ENCODE measurements around the gene PROCA1. TPM values are rescaled to one million over a fixed set of nuclear protein-coding genes. Genes with fewer than 3 reads are reported as not detected.
A peak's percentile ranks its signal among the peaks of the same experiment; 100 is the strongest.

Gene PROCA1
- polyA plus RNA-seq, 4 donors, result 2.3 to 5.4 (median 4.4) TPM

DNA sequence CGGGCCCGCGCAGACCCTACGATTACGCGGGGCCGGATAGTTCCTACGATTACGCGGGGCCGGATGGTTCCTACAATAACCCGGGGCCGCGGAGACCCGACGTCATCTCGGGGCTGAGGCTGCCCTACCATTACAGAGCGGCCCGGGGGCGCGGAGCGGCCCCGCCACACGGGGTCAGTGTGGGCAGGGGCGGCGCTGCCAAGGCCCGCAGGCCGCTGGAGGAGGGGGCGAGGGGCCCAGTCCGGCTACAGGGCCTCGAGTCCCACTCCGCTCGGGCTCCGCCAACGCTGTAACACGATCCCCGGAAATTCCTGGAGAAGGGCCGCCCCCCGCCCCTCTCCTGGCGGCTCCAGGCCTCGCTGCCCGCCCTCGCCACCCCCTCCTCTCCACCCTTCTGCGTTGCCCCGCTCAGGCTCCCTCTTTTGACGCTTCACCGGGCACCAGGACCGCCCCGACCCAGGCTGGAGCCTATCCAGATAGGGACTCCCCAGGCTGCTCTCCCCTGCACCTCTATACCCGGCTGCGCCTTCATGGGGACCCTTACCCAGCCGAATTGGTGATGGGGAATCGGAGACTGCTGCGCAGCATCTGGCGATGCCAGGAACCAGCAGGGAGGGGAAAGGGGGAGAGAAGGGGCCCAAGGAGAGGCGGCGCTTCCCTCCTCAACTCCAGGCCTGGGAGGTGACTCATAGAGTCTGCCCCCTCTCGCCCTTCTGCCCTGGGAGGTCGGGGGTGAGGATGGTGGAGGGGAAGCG is 6.1 kb upstream of the PROCA1 start, which contains the start of gene RAB34:
TSS of gene RAB34 (minus strand) at position 291 of the 755 bp plus-strand sequence. CDS start 602 bp downstream, outside the sequence.
- Histone ChIP-seq H3K4me1 (ENCODE audit: control insufficient read depth in 3 of 3, insufficient read depth in 2 of 3, low read depth in 1 of 3, low read length in 2 of 3) (peaks cover 0 to 44% (median 2%) of the 10 kb centered on the region in 3 donors), H3K27me3 (ENCODE audit: control insufficient read depth in 3 of 3, insufficient read depth in 3 of 3, low read length in 3 of 3) (peaks cover 0 to 5% (median 3%) of the 10 kb centered on the region in 3 donors), H3K9me3 (ENCODE audit: control insufficient read depth in 2 of 2, insufficient read depth in 1 of 2, low read depth in 1 of 2, low read length in 1 of 2) (no peaks in the 10 kb centered on the region), H3K4me3 (ENCODE audit: low read depth in 1 of 3, low read length in 3 of 3) (peak within 1 kb of the TSS; percentile 16 to 75 (median 26)), H3K27ac (ENCODE audit: low read depth in 1 of 3, low read length in 2 of 3) (peak within 1 kb of the TSS in 2 of 3 donors; percentile 88 to 95), H3K36me3 (ENCODE audit: control insufficient read depth in 3 of 3, insufficient read depth in 2 of 3, low read depth in 1 of 3, low read length in 3 of 3) (peaks cover 0 to 52% (median 3%) of the 10 kb centered on the region in 3 donors)
- FAIRE-seq, result no peak
- DNase-seq, result peak in 1 of 2 donors; percentile 85
- 9 to 24% (median 18%) methylated on average over 35 to 60 of the region's 60 CpGs for WGBS, 3 donors

DNA sequence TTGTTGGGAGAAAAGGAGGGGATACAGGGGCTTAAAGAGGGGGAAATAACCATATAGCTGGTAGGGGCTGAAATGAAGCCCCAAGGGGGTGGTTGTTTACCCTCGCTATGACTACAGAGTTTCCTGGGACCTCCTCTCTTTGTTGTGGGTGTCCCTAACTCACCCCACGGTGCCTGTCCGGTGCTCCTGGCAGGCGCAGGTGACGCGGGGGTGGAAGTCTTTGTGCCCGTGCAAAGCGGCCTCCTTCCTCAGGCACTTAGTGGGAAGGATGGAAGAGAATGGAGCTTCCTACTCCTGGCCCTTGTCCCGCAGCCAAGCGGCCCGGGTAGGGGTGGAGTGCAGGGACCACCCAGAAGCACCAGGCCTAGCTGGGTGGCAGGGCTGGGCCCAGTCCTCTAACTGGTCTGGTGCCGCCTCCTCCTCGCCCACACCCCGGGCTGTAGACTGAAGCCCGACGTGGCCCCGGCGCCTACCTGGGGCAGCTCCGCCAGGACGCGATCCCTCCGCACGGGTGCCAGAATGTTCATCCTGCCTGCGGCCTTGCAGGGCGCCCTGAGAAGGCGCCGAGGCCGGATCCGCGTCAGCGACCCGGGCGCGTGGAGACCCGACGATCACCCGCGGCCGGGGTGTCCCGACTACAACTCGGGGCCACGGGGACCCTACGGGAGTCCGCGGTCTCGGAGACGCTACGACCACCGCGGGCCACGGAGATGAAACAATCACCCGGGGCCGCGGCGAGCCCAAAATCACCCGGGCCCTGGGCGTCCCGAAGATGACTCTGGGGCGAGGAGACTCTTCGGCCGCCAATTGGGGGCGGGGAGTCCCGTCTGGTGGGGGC is 5.3 kb upstream of the PROCA1 start:
- H3K4me1 ChIP-seq (ENCODE audit: control insufficient read depth in 3 of 3, insufficient read depth in 2 of 3, low read depth in 1 of 3, low read length in 2 of 3), result peaks cover 2 to 39% (median 2%) of the 10 kb centered on the region in 3 donors
- H3K4me3 ChIP-seq (ENCODE audit: low read depth in 1 of 3, low read length in 3 of 3), result peak overlapping the region; percentile 16 to 75 (median 26)
- peak in 1 of 2 donors; percentile 64 for DNase-seq
- peak overlapping the region in 2 of 3 donors; percentile 88 to 95 for H3K27ac ChIP-seq (ENCODE audit: low read depth in 1 of 3, low read length in 2 of 3)
- WGBS, 3 donors, result 24 to 38% (median 34%) methylated on average over 63 of the region's 63 CpGs
- no peaks in the 10 kb centered on the region for H3K9me3 ChIP-seq (ENCODE audit: control insufficient read depth in 2 of 2, insufficient read depth in 1 of 2, low read depth in 1 of 2, low read length in 1 of 2)
- peaks cover 0 to 47% (median 3%) of the 10 kb centered on the region in 3 donors for H3K36me3 ChIP-seq (ENCODE audit: control insufficient read depth in 3 of 3, insufficient read depth in 2 of 3, low read depth in 1 of 3, low read length in 3 of 3)
- H3K27me3 ChIP-seq (ENCODE audit: control insufficient read depth in 3 of 3, insufficient read depth in 3 of 3, low read length in 3 of 3), result peaks cover 0 to 5% (median 3%) of the 10 kb centered on the region in 3 donors
- no peak for FAIRE-seq

- Histone ChIP-seq H3K36me3 (ENCODE audit: control insufficient read depth in 3 of 3, insufficient read depth in 2 of 3, low read depth in 1 of 3, low read length in 3 of 3) (peaks cover 0 to 33% (median 0%) of the 10 kb centered on the region in 3 donors), H3K27me3 (ENCODE audit: control insufficient read depth in 3 of 3, insufficient read depth in 3 of 3, low read length in 3 of 3) (peaks cover 0 to 5% (median 3%) of the 10 kb centered on the region in 3 donors), H3K4me1 (ENCODE audit: control insufficient read depth in 3 of 3, insufficient read depth in 2 of 3, low read depth in 1 of 3, low read length in 2 of 3) (peaks cover 0 to 41% (median 2%) of the 10 kb centered on the region in 3 donors), H3K4me3 (ENCODE audit: low read depth in 1 of 3, low read length in 3 of 3) (no peak overlapping the region), H3K27ac (ENCODE audit: low read depth in 1 of 3, low read length in 2 of 3) (no peak overlapping the region), H3K9me3 (ENCODE audit: control insufficient read depth in 2 of 2, insufficient read depth in 1 of 2, low read depth in 1 of 2, low read length in 1 of 2) (no peaks in the 10 kb centered on the region)
- DNase-seq, result no peak
- 85 to 98% (median 86%) methylated on average over 2 of the region's 2 CpGs for WGBS, 3 donors
- no peak for FAIRE-seq
Observed at GRCh38 chr17:28715217-28715616, 3.5 kb upstream of the PROCA1 start.

DNA sequence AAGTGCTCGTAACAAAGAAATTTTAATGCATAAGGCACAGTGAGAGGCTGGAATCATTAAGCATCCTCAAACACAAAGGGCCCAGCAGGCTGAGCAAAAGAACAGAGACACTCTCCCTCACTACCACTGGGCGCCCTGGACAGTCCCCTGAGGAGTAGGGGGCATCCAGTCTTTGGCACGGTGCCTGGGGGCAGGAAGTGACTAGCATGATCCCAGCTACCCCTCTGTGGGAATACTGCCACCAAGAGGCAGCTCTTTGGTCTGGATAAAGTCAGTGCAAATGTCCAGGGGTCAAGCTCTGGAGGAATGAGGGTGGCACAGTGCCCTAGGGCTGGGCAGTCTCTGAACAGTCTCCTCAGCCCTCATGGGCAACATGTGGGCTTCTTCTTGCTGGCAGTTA is 2.6 kb upstream of the PROCA1 start:
- Histone ChIP-seq H3K27me3 (ENCODE audit: control insufficient read depth in 3 of 3, insufficient read depth in 3 of 3, low read length in 3 of 3) (peaks cover 0 to 5% (median 3%) of the 10 kb centered on the region in 3 donors), H3K4me3 (ENCODE audit: low read depth in 1 of 3, low read length in 3 of 3) (no peak overlapping the region), H3K36me3 (ENCODE audit: control insufficient read depth in 3 of 3, insufficient read depth in 2 of 3, low read depth in 1 of 3, low read length in 3 of 3) (peaks cover 0 to 33% (median 0%) of the 10 kb centered on the region in 3 donors), H3K9me3 (ENCODE audit: control insufficient read depth in 2 of 2, insufficient read depth in 1 of 2, low read depth in 1 of 2, low read length in 1 of 2) (no peaks in the 10 kb centered on the region), H3K4me1 (ENCODE audit: control insufficient read depth in 3 of 3, insufficient read depth in 2 of 3, low read depth in 1 of 3, low read length in 2 of 3) (peaks cover 0 to 45% (median 2%) of the 10 kb centered on the region in 3 donors), H3K27ac (ENCODE audit: low read depth in 1 of 3, low read length in 2 of 3) (no peak overlapping the region)
- no peak for DNase-seq
- FAIRE-seq, result no peak
- WGBS, 3 donors, result 78 to 90% (median 81%) methylated on average over 3 of the region's 3 CpGs

DNA sequence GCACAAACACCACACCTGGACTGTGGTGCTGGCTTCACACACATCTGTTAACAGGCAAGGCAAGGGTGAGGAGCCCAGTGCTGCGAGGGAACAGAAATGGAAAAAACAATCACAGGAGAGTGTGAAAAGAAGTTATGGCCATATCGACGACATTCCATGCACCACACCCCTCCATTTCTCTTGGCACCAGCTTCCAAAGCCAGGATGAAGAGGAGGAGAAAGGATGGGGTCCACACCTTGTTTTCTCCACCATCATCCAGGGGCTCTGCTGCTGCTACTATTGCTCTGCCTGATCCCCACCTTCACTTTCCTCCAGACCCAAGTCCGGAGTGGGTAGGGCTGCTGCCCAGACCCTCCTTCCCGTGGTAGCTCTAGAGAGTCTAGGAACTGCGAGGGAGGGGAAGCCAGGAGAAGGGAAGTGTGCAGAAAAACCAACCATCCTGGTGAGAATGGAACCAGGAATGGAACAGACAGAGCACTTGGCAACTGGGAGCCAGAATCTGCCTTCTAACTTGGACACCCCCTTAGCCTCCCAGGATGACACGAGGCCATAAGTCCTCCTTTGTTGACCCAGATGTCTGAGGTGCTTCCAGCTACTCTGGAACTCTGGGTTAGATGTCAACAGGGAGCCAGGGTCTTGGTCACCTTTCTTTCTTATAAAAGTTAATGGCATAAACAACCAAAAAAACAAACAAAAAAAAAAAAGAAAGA is 1.2 kb upstream of the PROCA1 start:
- Histone ChIP-seq H3K27me3 (ENCODE audit: control insufficient read depth in 3 of 3, insufficient read depth in 3 of 3, low read length in 3 of 3) (peaks cover 0 to 5% (median 3%) of the 10 kb centered on the region in 3 donors), H3K36me3 (ENCODE audit: control insufficient read depth in 3 of 3, insufficient read depth in 2 of 3, low read depth in 1 of 3, low read length in 3 of 3) (peaks cover 0 to 33% (median 0%) of the 10 kb centered on the region in 3 donors), H3K4me3 (ENCODE audit: low read depth in 1 of 3, low read length in 3 of 3) (no peak overlapping the region), H3K9me3 (ENCODE audit: control insufficient read depth in 2 of 2, insufficient read depth in 1 of 2, low read depth in 1 of 2, low read length in 1 of 2) (no peaks in the 10 kb centered on the region), H3K27ac (ENCODE audit: low read depth in 1 of 3, low read length in 2 of 3) (no peak overlapping the region), H3K4me1 (ENCODE audit: control insufficient read depth in 3 of 3, insufficient read depth in 2 of 3, low read depth in 1 of 3, low read length in 2 of 3) (peaks cover 0 to 30% (median 2%) of the 10 kb centered on the region in 3 donors)
- DNase-seq (no peak), FAIRE-seq (no peak)
- WGBS, 3 donors, result 71 to 79% (median 76%) methylated on average over 7 of the region's 7 CpGs

- DNase-seq, result no peak
- Histone ChIP-seq H3K27ac (ENCODE audit: low read depth in 1 of 3, low read length in 2 of 3) (peak overlapping the region in 2 of 3 donors; percentile 88 to 94), H3K4me1 (ENCODE audit: control insufficient read depth in 3 of 3, insufficient read depth in 2 of 3, low read depth in 1 of 3, low read length in 2 of 3) (peaks cover 0 to 27% (median 2%) of the 10 kb centered on the region in 3 donors), H3K27me3 (ENCODE audit: control insufficient read depth in 3 of 3, insufficient read depth in 3 of 3, low read length in 3 of 3) (peaks cover 0 to 5% (median 0%) of the 10 kb centered on the region in 3 donors), H3K36me3 (ENCODE audit: control insufficient read depth in 3 of 3, insufficient read depth in 2 of 3, low read depth in 1 of 3, low read length in 3 of 3) (peaks cover 0 to 33% (median 0%) of the 10 kb centered on the region in 3 donors), H3K9me3 (ENCODE audit: control insufficient read depth in 2 of 2, insufficient read depth in 1 of 2, low read depth in 1 of 2, low read length in 1 of 2) (no peaks in the 10 kb centered on the region), H3K4me3 (ENCODE audit: low read depth in 1 of 3, low read length in 3 of 3) (peak overlapping the region; percentile 24 to 53 (median 52))
- WGBS, 3 donors, result 35 to 55% (median 52%) methylated on average over 33 to 34 of the region's 34 CpGs
- no peak for FAIRE-seq
Observed at GRCh38 chr17:28712032-28712704, 480 bp upstream of the PROCA1 start.

- WGBS, 3 donors, result 1 to 2% (median 1%) methylated on average over 43 to 74 of the region's 74 CpGs
- Histone ChIP-seq H3K9me3 (ENCODE audit: control insufficient read depth in 2 of 2, insufficient read depth in 1 of 2, low read depth in 1 of 2, low read length in 1 of 2) (no peaks in the 10 kb centered on the region), H3K4me1 (ENCODE audit: control insufficient read depth in 3 of 3, insufficient read depth in 2 of 3, low read depth in 1 of 3, low read length in 2 of 3) (peaks cover 0 to 19% (median 2%) of the 10 kb centered on the region in 3 donors), H3K27ac (ENCODE audit: low read depth in 1 of 3, low read length in 2 of 3) (peak overlapping the region; percentile 79 to 94 (median 91)), H3K36me3 (ENCODE audit: control insufficient read depth in 3 of 3, insufficient read depth in 2 of 3, low read depth in 1 of 3, low read length in 3 of 3) (peaks cover 0 to 37% (median 0%) of the 10 kb centered on the region in 3 donors), H3K4me3 (ENCODE audit: low read depth in 1 of 3, low read length in 3 of 3) (peak overlapping the region; percentile 48 to 60 (median 52)), H3K27me3 (ENCODE audit: control insufficient read depth in 3 of 3, insufficient read depth in 3 of 3, low read length in 3 of 3) (no peaks in the 10 kb centered on the region)
- no peak for FAIRE-seq
- peak; percentile 87 to 95 for DNase-seq
Observed at GRCh38 chr17:28710861-28711722, 596 bp downstream of the PROCA1 start.

All from small intestine (tissue), 7 donors.